K562 (cell line): ENCODE measurements around the gene TMEM218. TPM values are rescaled to one million over a fixed set of nuclear protein-coding genes. Genes with fewer than 3 reads are reported as not detected.

Source experiments
- ARID3B ChIP-seq: fragments of 250-450 bp; sonication (Bioruptor Pico); IDR thresholded peaks from 2 replicates; pipeline ENCODE4 v1.4.0; 2020; ENCODE audit warnings: borderline replicate concordance
- ASH1L ChIP-seq: fragments of 450-650 bp; IDR thresholded peaks from 2 replicates; pipeline ENCODE4 v1.6.1; 2018; ENCODE audit warnings: borderline replicate concordance, mild to moderate bottlenecking, low read depth; ENCODE audit not compliant: partially characterized antibody
- ATF2 ChIP-seq: sonication (generic); formaldehyde crosslinking; IDR thresholded peaks from 2 replicates; pipeline ENCODE4 v1.8.1; 2022; ENCODE audit warnings: missing genetic modification reagents
- COPS2 ChIP-seq: fragments of 450-650 bp; conservative IDR thresholded peaks from 2 replicates; pipeline ENCODE4 v1.6.1; 2016; ENCODE audit warnings: mild to moderate bottlenecking, moderate library complexity
- HCFC1 ChIP-seq: IDR thresholded peaks from 2 replicates; pipeline ENCODE4 v1.6.1; 2012; ENCODE audit warnings: low read depth, low read length, improper control_type of control experiment
- KLF6 ChIP-seq: fragments of 250-450 bp; sonication (Bioruptor Pico); IDR thresholded peaks from 2 replicates; pipeline ENCODE4 v1.4.0; 2020; ENCODE audit warnings: mild to moderate bottlenecking, moderate library complexity, borderline replicate concordance
- NR0B1 ChIP-seq: fragments of 450-650 bp; IDR thresholded peaks from one replicate; pipeline ENCODE4 v1.6.1; 2018; ENCODE audit warnings: mild to moderate bottlenecking, moderate library complexity; ENCODE audit not compliant: partially characterized antibody
- PML ChIP-seq: IDR thresholded peaks from 2 replicates; pipeline ENCODE4 v1.6.1; 2012; ENCODE audit warnings: low read length, inconsistent platforms
- RBM14 ChIP-seq: fragments of 200-400 bp; formaldehyde crosslinking; IDR thresholded peaks from 2 replicates; pipeline ENCODE4 v1.6.1; 2018; ENCODE audit warnings: low read depth, mild to moderate bottlenecking, low read length, moderate library complexity, borderline replicate concordance; ENCODE audit not compliant: insufficient read depth
- SIX5 ChIP-seq, 2 experiments: IDR thresholded peaks; 2 replicates each; pipeline ENCODE4 v1.6.1; 2011; ENCODE audit warnings: low read length in 2 of 2, borderline replicate concordance in 1 of 2, low read depth in 1 of 2, mild to moderate bottlenecking in 1 of 2, moderate library complexity in 1 of 2; ENCODE audit not compliant: insufficient read depth in 1 of 2
- SMAD3 ChIP-seq: fragments of 450-650 bp; formaldehyde crosslinking; conservative IDR thresholded peaks from 2 replicates; pipeline ENCODE4 v1.4.0; 2020; ENCODE audit warnings: mild to moderate bottlenecking
- SMARCC2 ChIP-seq: fragments of 450-650 bp; IDR thresholded peaks from 2 replicates; pipeline ENCODE4 v1.6.1; 2017; ENCODE audit warnings: antibody characterized with exemption, moderate library complexity, mild to moderate bottlenecking, low read depth
- SMARCE1 ChIP-seq: fragments of 450-650 bp; IDR thresholded peaks from 2 replicates; pipeline ENCODE4 v1.7.1; 2016; ENCODE audit warnings: mild to moderate bottlenecking
- SREBF1 ChIP-seq: fragments of 150-350 bp; IDR thresholded peaks from 2 replicates; pipeline ENCODE4 v1.6.1; 2014; ENCODE audit warnings: antibody characterized with exemption, low read depth, low read length, borderline replicate concordance
- TCF7L2 ChIP-seq: fragments of 150-350 bp; IDR thresholded peaks from 2 replicates; pipeline ENCODE4 v1.6.1; 2016; ENCODE audit warnings: low read depth, mild to moderate bottlenecking, low read length, moderate library complexity
- TEAD2 ChIP-seq: fragments of 450-650 bp; IDR thresholded peaks from 2 replicates; pipeline ENCODE4 v1.6.1; 2016; ENCODE audit warnings: missing genetic modification characterization, control low read depth, missing compliant biosample characterization
- USF2 ChIP-seq: sonication (generic); formaldehyde crosslinking; IDR thresholded peaks from 2 replicates; pipeline ENCODE4 v1.5.0; 2020; ENCODE audit warnings: missing genetic modification reagents
- ZBTB49 ChIP-seq: sonication (generic); formaldehyde crosslinking; IDR thresholded peaks from 2 replicates; pipeline ENCODE4 v1.8.0; 2022; ENCODE audit warnings: missing genetic modification reagents, mild to moderate bottlenecking, borderline replicate concordance
- ZNF217 ChIP-seq: sonication (generic); formaldehyde crosslinking; IDR thresholded peaks from 2 replicates; pipeline ENCODE4 v1.8.0; 2022; ENCODE audit warnings: mild to moderate bottlenecking, missing genetic modification reagents
- ZNF707 ChIP-seq: fragments of 250-450 bp; sonication (Bioruptor Pico); conservative IDR thresholded peaks from 2 replicates; pipeline ENCODE4 v1.8.0; 2022; ENCODE audit warnings: inconsistent platforms, mild to moderate bottlenecking, moderate library complexity
- ZNF785 ChIP-seq: fragments of 250-450 bp; sonication (Bioruptor Pico); IDR thresholded peaks from 2 replicates; pipeline ENCODE4 v1.4.0; 2020; ENCODE audit warnings: mild to moderate bottlenecking
- polyA plus RNA-seq, 8 experiments: library from polyadenylated mRNA; depleted of rRNA in 4 of 8; stranded (reverse) in 5 of 8; unstranded in 3 of 8; fragments of >200 nt; fragmentation: Nextera tagmentation in 2 of 8; fragmentation: Illumina TruSeq in 1 of 8; extraction: Ambion mirVana in 2 of 8; extraction: Trizol in 1 of 8; gene quantifications; 2 replicates each; pipeline versions ENCODE4 v1.2.1 to v1.2.3, GENCODE V29; 2011 to 2014; ENCODE audit warnings: inconsistent platforms in 1 of 8, missing spikeins in 1 of 8
- total RNA-seq, 7 experiments: library from RNA; depleted of rRNA in 6 of 7; stranded (reverse); fragments of >200 nt in 6 of 7; fragmentation: Illumina TruSeq in 2 of 7; extraction: Trizol in 2 of 7; gene quantifications; 2 replicates each; pipeline versions ENCODE4 v1.2.1 to v1.2.3, GENCODE V29; 2011 to 2021; ENCODE audit warnings: low replicate concordance in 1 of 7

The TMEM218 gene
- total and polyA plus RNA-seq, 9 of the 15 experiments (the other 6 are each of a cell fraction or from before 2014, with no cell fraction given) = 13.4 to 32.2 (median 25.4) TPM

- TF ChIP-seq SMARCE1 (peak; percentile 76), COPS2 (no peak), SREBF1 (no peak), ZBTB49 (CRISPR knock-in tag) (no peak), SMAD3 (CRISPR knock-in tag) (0 out of 2 replicates have a peak, but pooled peaks have one; percentile 21), ATF2 (CRISPR knock-in tag) (no peak), PML (no peak), ZNF785 (CRISPR knock-in tag) (no peak), KLF6 (CRISPR knock-in tag) (no peak), ZNF217 (CRISPR knock-in tag) (no peak), ZNF707 (CRISPR knock-in tag) (no peak), TEAD2 (no peak), USF2 (CRISPR knock-in tag) (0 out of 2 replicates have a peak, but pooled peaks have one; percentile 13), NR0B1 (no peak), TCF7L2 (no peak), HCFC1 (peak; percentile 20; the same call in 1 of the 2 replicates), ASH1L (no peak), ARID3B (CRISPR knock-in tag) (no peak), SIX5 (IDR thresholded peaks at IDR 0.05; ENCODE audit: borderline replicate concordance in 1 of 2, insufficient read depth in 1 of 2, low read depth in 1 of 2, low read length in 2 of 2) (no peak), SMARCC2 (no peak), RBM14 (no peak)
Measured at GRCh38 chr11:125070699-125071254, 40.6 kb downstream of the TMEM218 start (continued).
